Tibial nerve (tissue), 3 donors: ENCODE results near the gene FRMD3.

ENCODE experiments used
- POLR2A ChIP-seq, 2 donors: fragments of 450-650 bp; IDR thresholded peaks; one replicate each; pipeline ENCODE4 v1.6.1; 2017; ENCODE audit warnings: antibody characterized with exemption in 2 of 2, mild to moderate bottlenecking in 2 of 2, moderate library complexity in 2 of 2
- TF ChIP-seq, protein P1 (sequence below), 5 experiments: fragments of 200-600 bp in 3 of 5; fragments of 450-650 bp in 2 of 5; sonication (generic) in 3 of 5; IDR thresholded peaks; one replicate each; pipeline ENCODE4 v1.5.1; 2016 to 2019; ENCODE audit warnings: antibody characterized with exemption in 5 of 5, mild to moderate bottlenecking in 3 of 5, moderate library complexity in 2 of 5

DNA sequence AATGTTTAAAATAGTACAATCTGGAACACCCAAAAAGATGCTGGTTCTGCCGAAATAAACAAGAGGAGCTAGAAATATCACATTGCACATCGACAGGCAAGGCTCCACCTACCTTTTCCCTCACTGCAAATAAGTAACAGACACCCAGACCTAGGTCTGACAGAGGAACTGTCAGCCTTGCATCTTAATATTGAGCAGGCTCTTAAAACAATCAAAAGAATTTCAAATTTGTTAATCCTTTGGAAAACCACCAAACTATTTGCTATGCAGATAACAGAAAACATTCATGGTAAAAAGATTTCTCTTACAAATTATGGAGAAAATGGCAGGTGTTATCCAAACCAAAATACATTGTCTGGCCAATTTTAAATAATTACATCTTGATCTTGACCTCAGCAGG is 71.3 kb downstream of the FRMD3 start:
- TF ChIP-seq, protein P1, sequence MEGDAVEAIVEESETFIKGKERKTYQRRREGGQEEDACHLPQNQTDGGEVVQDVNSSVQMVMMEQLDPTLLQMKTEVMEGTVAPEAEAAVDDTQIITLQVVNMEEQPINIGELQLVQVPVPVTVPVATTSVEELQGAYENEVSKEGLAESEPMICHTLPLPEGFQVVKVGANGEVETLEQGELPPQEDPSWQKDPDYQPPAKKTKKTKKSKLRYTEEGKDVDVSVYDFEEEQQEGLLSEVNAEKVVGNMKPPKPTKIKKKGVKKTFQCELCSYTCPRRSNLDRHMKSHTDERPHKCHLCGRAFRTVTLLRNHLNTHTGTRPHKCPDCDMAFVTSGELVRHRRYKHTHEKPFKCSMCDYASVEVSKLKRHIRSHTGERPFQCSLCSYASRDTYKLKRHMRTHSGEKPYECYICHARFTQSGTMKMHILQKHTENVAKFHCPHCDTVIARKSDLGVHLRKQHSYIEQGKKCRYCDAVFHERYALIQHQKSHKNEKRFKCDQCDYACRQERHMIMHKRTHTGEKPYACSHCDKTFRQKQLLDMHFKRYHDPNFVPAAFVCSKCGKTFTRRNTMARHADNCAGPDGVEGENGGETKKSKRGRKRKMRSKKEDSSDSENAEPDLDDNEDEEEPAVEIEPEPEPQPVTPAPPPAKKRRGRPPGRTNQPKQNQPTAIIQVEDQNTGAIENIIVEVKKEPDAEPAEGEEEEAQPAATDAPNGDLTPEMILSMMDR (IDR thresholded peaks at IDR 0.05), result no peak
- TF ChIP-seq POLR2A (IDR thresholded peaks at IDR 0.05), result no peak
